Measurements from ENCODE around the gene PLA2G6. TPM values are rescaled to one million over a fixed set of nuclear protein-coding genes. Genes with fewer than 3 reads are reported as not detected.
A peak's percentile ranks its signal among the peaks of the same experiment; 100 is the strongest.

Gene PLA2G6
- total and polyA plus RNA-seq, 9 of the 15 experiments (the other 6 are each of a cell fraction or from before 2014, with no cell fraction given), result 0.11 to 12.2 (median 9.7) TPM

GRCh38 chr22:38110863-38111852 lies 70.5 kb downstream of the PLA2G6 start:
- no peak overlapping the region for H3K4me2 ChIP-seq (ENCODE audit: insufficient read depth, low read length)
- no TSS peak for BruUV-seq (replicated peaks)
- no peaks in the 10 kb centered on the region for H3K9me3 ChIP-seq (replicated peaks; ENCODE audit: control insufficient read depth, insufficient read depth, low read depth, low read length)
- ATAC-seq (peak; percentile 68), DNase-seq (ENCODE audit: extremely low read depth in 1 of 4, low spot score in 3 of 4) (peak in 3 of 4 experiments; percentile 29 to 47 (median 43)), FAIRE-seq (no peak)
- no peaks in the 10 kb centered on the region for H3K27me3 ChIP-seq (ENCODE audit: control insufficient read depth in 2 of 2, insufficient read depth in 2 of 2, low read length in 2 of 2)
- H2AFZ ChIP-seq (ENCODE audit: low read depth, low read length), result no peak overlapping the region
- TF ChIP-seq ZBTB12 (CRISPR knock-in tag; IDR thresholded peaks at IDR 0.05) (no peak), ZBTB26 (CRISPR knock-in tag; IDR thresholded peaks at IDR 0.05) (no peak), POLR2G (IDR thresholded peaks at IDR 0.05; ENCODE audit: low read depth, low read length) (0 out of 2 replicates have a peak, but pooled peaks have one; percentile 11), NRF1 (conservative IDR thresholded peaks at IDR 0.05 in 1 of 2, IDR thresholded peaks at IDR 0.05 in 1 of 2) (peak; percentile 16 to 30; a peak in 2 of 4 replicates), ZNF197 (CRISPR knock-in tag; IDR thresholded peaks at IDR 0.05; ENCODE audit: low read depth) (no peak)
- intact Hi-C loops (cut with micrococcal nuclease), result loop anchor here (10.0 kb wide), 1 partner anchor 94 kb away; the partner anchor contains the start of gene MAFF
- POLR2A ChIA-PET, result interaction anchor here (0.6 to 1.0 kb wide), 3 partner anchors 112 to 782 kb away, joined by 3 to 4 read pairs (median 3); no protein-coding TSS in a partner anchor
- in situ Hi-C loops (cut with MboI), result no loop called here
- H3K4me3 ChIP-seq, result no peak overlapping the region
- peaks cover 0 to 42% of the 10 kb centered on the region in 2 experiments; a peak in 2 of 5 replicates for H3K4me1 ChIP-seq (replicated peaks in 1 of 2; ENCODE audit: control insufficient read depth in 2 of 2, insufficient read depth in 2 of 2, low read length in 2 of 2)
- no peaks in the 10 kb centered on the region for H3K9me1 ChIP-seq (ENCODE audit: control insufficient read depth, insufficient read depth, low read length)
- peak overlapping the region in 1 of 2 experiments; percentile 43; a peak in 1 of 4 replicates for H3K9ac ChIP-seq (ENCODE audit: insufficient read depth in 1 of 2, low read depth in 2 of 2, low read length in 2 of 2)
- H3K79me2 ChIP-seq (ENCODE audit: control insufficient read depth, insufficient read depth, low read length), result no peaks in the 10 kb centered on the region
- H3K36me3 ChIP-seq (ENCODE audit: control insufficient read depth, insufficient read depth, low read length), result no peaks in the 10 kb centered on the region
- CTCF ChIA-PET (ENCODE audit: low intra/inter-chr PET ratio), result no interaction called here
- no peak overlapping the region for H3K27ac ChIP-seq (ENCODE audit: extremely low read depth, low read depth, low read length)
- 50% methylated on average over 16 of the region's 30 CpGs for WGBS (ENCODE audit: insufficient coverage, low coverage, missing lambda C conversion rate)
- H4K20me1 ChIP-seq (replicated peaks; ENCODE audit: control insufficient read depth, insufficient read depth, low read length), result no peaks in the 10 kb centered on the region

Data from K562 (cell line).